LNCaP clone FGC (cell line): ENCODE results near the gene RAD51B.
A peak's percentile ranks its signal among the peaks of the same experiment; 100 is the strongest.

Source experiments
- DNase-seq: peaks from one replicate; pipeline ENCODE4 v3.0.0-alpha.2; 2011; ENCODE audit warnings: low read depth
- H3K4me3 ChIP-seq: 2 replicates; pipeline ENCODE4 v1.5.1; 2011; ENCODE audit warnings: mild to moderate bottlenecking, low read depth, low read length, control low read depth
- CTCF ChIP-seq: IDR thresholded peaks from 2 replicates; pipeline ENCODE4 v1.5.1; 2012; ENCODE audit warnings: mild to moderate bottlenecking; ENCODE audit not compliant: control insufficient read depth, insufficient read depth; ENCODE audit errors: extremely low read depth

The RAD51B gene

GRCh38 chr14:68451696-68452373 lies 632.3 kb downstream of the RAD51B start:
- no peak for DNase-seq
- TF ChIP-seq CTCF, result no peak
- no peak overlapping the region for H3K4me3 ChIP-seq

DNA sequence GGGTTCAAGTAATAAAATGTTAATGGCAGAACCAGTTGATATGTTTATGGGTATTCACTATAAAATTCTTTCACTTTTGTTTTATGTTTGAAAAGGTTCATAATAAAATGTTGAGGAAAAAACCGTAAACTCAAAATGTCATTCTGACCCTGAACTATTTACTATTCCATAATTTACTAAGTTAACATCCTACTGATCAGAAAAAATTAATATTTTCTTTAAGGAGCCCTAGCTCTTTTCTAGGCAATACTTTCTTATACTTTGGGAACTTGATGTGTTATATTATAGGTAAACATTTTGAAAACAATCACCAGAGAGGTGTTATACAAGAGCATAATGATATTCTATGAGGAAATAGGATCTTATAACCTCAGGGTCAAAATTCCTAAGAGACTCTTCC lies 638.7 kb downstream of the RAD51B start:
- no peak for DNase-seq
- no peak for TF ChIP-seq CTCF
- H3K4me3 ChIP-seq, result no peak overlapping the region

DNA sequence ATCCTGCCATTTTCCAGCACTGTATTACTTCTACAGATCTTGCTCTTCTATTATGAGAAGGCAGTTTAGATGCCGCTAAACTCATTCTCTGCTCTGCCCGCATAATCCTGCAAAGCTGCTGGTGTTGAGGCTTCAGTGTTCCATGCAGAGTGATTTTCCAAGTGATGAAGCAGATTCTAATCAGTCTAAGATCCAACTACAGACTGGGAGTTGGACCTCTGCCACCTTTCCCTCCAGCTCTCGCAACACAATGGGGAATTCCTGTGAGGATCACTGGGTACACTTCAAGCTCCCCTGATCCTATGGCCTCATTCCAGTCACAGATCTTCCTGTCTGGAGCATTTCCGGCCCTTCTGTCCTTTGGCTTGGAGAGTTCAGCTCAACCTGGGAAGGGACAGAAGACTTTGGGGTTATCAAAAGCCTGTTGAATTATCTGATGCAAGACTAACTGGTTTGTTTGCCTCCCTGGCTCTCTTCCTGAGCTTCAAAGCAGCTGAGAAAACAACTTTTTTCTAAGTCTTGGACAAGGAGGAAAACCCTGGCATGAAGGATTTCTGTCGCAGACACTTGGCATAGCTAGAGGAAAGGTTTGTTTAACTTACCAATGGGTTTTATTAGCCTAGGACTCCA lies 639.4 kb downstream of the RAD51B start:
- TF ChIP-seq CTCF, result no peak
- DNase-seq, result peak; percentile 99
- no peak overlapping the region for H3K4me3 ChIP-seq

GRCh38 chr14:68459480-68460136 lies 640.0 kb downstream of the RAD51B start:
- H3K4me3 ChIP-seq, result no peak overlapping the region
- TF ChIP-seq CTCF, result no peak

GRCh38 chr14:68460541-68460940 lies 641.0 kb downstream of the RAD51B start:
- TF ChIP-seq CTCF, result no peak
- no peak for DNase-seq
- no peak overlapping the region for H3K4me3 ChIP-seq

More at GRCh38 chr14:68459480-68460136, 640.0 kb downstream of the RAD51B start:
- no peak for DNase-seq

DNA sequence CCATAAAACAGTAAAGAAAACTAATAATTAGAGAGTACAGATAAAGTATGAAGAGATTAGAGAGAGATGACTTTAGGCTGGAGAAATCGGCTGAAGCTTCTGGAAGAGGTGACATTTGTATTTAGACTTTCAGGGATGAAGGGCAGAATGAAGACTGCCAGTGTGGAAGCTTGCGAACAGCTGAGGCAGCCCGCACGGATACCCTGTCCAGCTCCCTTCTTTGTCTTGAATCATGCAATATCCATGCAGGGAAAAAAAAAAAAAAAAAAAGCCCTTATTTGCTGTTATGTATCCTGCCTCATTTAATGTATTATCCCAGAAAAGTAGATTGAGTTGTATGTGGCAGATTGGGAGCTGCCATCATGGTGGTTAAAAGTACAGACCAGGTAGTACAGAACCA lies 641.5 kb downstream of the RAD51B start:
- TF ChIP-seq CTCF, result no peak
- no peak for DNase-seq

More for the DNA sequence above, 641.5 kb downstream of the RAD51B start:
- no peak overlapping the region for H3K4me3 ChIP-seq
